C4-2B (cell line): ENCODE results near the gene HNRNPK.

ENCODE experiments used
- ZFX ChIP-seq: fragments of 450-650 bp; IDR thresholded peaks from 2 replicates; pipeline ENCODE4 v1.6.1; 2017
- TF ChIP-seq, protein P1 (sequence below): fragments of 450-650 bp; conservative IDR thresholded peaks from 2 replicates; pipeline ENCODE4 v1.5.1; 2017; ENCODE audit warnings: mild to moderate bottlenecking

GRCh38 chr9:83920469-83920926, 59.5 kb downstream of the HNRNPK start:
- TF ChIP-seq, protein P1, sequence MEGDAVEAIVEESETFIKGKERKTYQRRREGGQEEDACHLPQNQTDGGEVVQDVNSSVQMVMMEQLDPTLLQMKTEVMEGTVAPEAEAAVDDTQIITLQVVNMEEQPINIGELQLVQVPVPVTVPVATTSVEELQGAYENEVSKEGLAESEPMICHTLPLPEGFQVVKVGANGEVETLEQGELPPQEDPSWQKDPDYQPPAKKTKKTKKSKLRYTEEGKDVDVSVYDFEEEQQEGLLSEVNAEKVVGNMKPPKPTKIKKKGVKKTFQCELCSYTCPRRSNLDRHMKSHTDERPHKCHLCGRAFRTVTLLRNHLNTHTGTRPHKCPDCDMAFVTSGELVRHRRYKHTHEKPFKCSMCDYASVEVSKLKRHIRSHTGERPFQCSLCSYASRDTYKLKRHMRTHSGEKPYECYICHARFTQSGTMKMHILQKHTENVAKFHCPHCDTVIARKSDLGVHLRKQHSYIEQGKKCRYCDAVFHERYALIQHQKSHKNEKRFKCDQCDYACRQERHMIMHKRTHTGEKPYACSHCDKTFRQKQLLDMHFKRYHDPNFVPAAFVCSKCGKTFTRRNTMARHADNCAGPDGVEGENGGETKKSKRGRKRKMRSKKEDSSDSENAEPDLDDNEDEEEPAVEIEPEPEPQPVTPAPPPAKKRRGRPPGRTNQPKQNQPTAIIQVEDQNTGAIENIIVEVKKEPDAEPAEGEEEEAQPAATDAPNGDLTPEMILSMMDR = peak; percentile 80; the same call in 1 of the 2 replicates
- no peak for TF ChIP-seq ZFX
